Fibroblast of villous mesenchyme (primary cell): ENCODE results near the gene SDC3. TPM values are rescaled to one million over a fixed set of nuclear protein-coding genes. Genes with fewer than 3 reads are reported as not detected.

Source experiments
- DNase-seq: peaks from one replicate; pipeline ENCODE4 v3.0.0-alpha.2; 2010; ENCODE audit warnings: low read depth
- H3K4me3 ChIP-seq: 2 replicates; pipeline ENCODE4 v1.5.1; 2011; ENCODE audit warnings: low read depth, mild to moderate bottlenecking, low read length
- CTCF ChIP-seq: IDR thresholded peaks from 2 replicates; pipeline ENCODE4 v1.5.1; 2012; ENCODE audit warnings: low read depth, mild to moderate bottlenecking, low read length; ENCODE audit not compliant: insufficient read depth
- total RNA-seq: library from RNA; depleted of rRNA; stranded (reverse); fragments of >200 nt; gene quantifications from 2 replicates; pipeline ENCODE4 v1.2.3, GENCODE V29; 2012

SDC3 gene
- total RNA-seq, 1 donor = 16.8 TPM

- no peak for TF ChIP-seq CTCF
- no peak for DNase-seq
- H3K4me3 ChIP-seq = no peak overlapping the region
Observed at GRCh38 chr1:30882678-30883388, 25.7 kb downstream of the SDC3 start.

- no peak for TF ChIP-seq CTCF
- no peak for DNase-seq
- H3K4me3 ChIP-seq = no peak overlapping the region
Observed at GRCh38 chr1:30881319-30882181, 27.0 kb downstream of the SDC3 start.

GRCh38 chr1:30880678-30881318 is 27.8 kb downstream of the SDC3 start:
- TF ChIP-seq CTCF = no peak
- DNase-seq = no peak
- H3K4me3 ChIP-seq = no peak overlapping the region

- DNase-seq = no peak
- no peak overlapping the region for H3K4me3 ChIP-seq
- TF ChIP-seq CTCF = no peak
Observed at GRCh38 chr1:30879940-30880677, 28.4 kb downstream of the SDC3 start.

GRCh38 chr1:30879126-30879786 is 29.3 kb downstream of the SDC3 start:
- no peak for TF ChIP-seq CTCF
- H3K4me3 ChIP-seq = no peak overlapping the region
- DNase-seq = no peak

- no peak for DNase-seq
- no peak overlapping the region for H3K4me3 ChIP-seq
- no peak for TF ChIP-seq CTCF
Observed at GRCh38 chr1:30878559-30878958, 30.0 kb downstream of the SDC3 start.
